H1 (cell line): Measurements from ENCODE around the gene TNIK. TPM values are rescaled to one million over a fixed set of nuclear protein-coding genes. Genes with fewer than 3 reads are reported as not detected.
A peak's percentile ranks its signal among the peaks of the same experiment; 100 is the strongest.

Source experiments
- CTCF ChIA-PET: fragments of 300-600 bp; sonication (Branson Sonifier 250); formaldehyde crosslinking; loops from one replicate; lab custom pipeline; 2021; ENCODE audit not compliant: partially characterized antibody; lab: Charles Lee
- POLR2A ChIA-PET: fragments of 300-600 bp; sonication (Branson Sonifier 250); formaldehyde crosslinking; loops from one replicate; lab custom pipeline; 2021; ENCODE audit warnings: inconsistent platforms; ENCODE audit not compliant: partially characterized antibody; lab: Charles Lee
- DNase-seq, 2 experiments: peaks; one replicate each; pipeline versions ENCODE4 v3.0.0 to v3.0.0-alpha.2; 2010 to 2022; ENCODE audit warnings: low spot score in 2 of 2, low read depth in 1 of 2, mixed read lengths in 1 of 2
- FAIRE-seq: peaks from 2 replicates; lab custom pipeline; 2011; peaks lifted over from hg19 to GRCh38; lab: Jason Lieb, UNC
- H2AFZ ChIP-seq: 2 replicates; pipeline ENCODE4 v1.8.1; 2012; ENCODE audit warnings: low read length, inconsistent platforms
- H2AK5ac ChIP-seq: 2 replicates; pipeline ENCODE4 v1.6.1; 2013; ENCODE audit warnings: low read depth, low read length
- H2BK120ac ChIP-seq: replicated peaks from 2 replicates; pipeline ENCODE3; 2013; ENCODE audit warnings: low read depth, low read length, inconsistent platforms
- H2BK12ac ChIP-seq: 2 replicates; pipeline ENCODE4 v1.6.1; 2013; ENCODE audit warnings: low read depth, low read length
- H2BK15ac ChIP-seq: 2 replicates; pipeline ENCODE4 v1.6.1; 2013; ENCODE audit warnings: low read length
- H2BK20ac ChIP-seq: 2 replicates; pipeline ENCODE4 v1.6.1; 2013; ENCODE audit warnings: low read length
- H2BK5ac ChIP-seq: 2 replicates; pipeline ENCODE4 v1.6.1; 2013; ENCODE audit warnings: low read depth, low read length
- H3K14ac ChIP-seq: 2 replicates; pipeline ENCODE4 v1.6.1; 2013; ENCODE audit warnings: inconsistent platforms; ENCODE audit not compliant: insufficient read length
- H3K18ac ChIP-seq: 2 replicates; pipeline ENCODE4 v1.6.1; 2013; ENCODE audit warnings: low read length; ENCODE audit errors: extremely low read depth
- H3K23ac ChIP-seq: 2 replicates; pipeline ENCODE4 v1.6.1; 2013; ENCODE audit warnings: inconsistent platforms; ENCODE audit not compliant: insufficient read length
- H3K23me2 ChIP-seq: 2 replicates; pipeline ENCODE4 v1.6.1; 2013; ENCODE audit warnings: low read depth, low read length
- H3K27ac ChIP-seq: 2 replicates; pipeline ENCODE4 v1.6.1; 2011; ENCODE audit warnings: low read depth, low read length, inconsistent platforms
- H3K27me3 ChIP-seq, 4 experiments: replicated peaks in 1 of 4; 1 replicate in 1 of 4; 2 replicates in 3 of 4; pipeline versions ENCODE4 v1.6.1 to v1.8.1; 2011 to 2013; ENCODE audit warnings: low read length in 3 of 4, mild to moderate bottlenecking in 3 of 4, inconsistent platforms in 2 of 4, mixed read lengths in 2 of 4, moderate library complexity in 1 of 4; ENCODE audit not compliant: control insufficient read depth in 3 of 4, insufficient read depth in 3 of 4; ENCODE audit errors: extremely low read depth in 1 of 4
- H3K36me3 ChIP-seq, 4 experiments: 2 replicates each; pipeline versions ENCODE4 v1.6.1 to v1.8.1; 2011 to 2013; ENCODE audit warnings: mild to moderate bottlenecking in 4 of 4, low read length in 3 of 4, moderate library complexity in 2 of 4, control low read depth in 1 of 4, inconsistent platforms in 1 of 4; ENCODE audit not compliant: insufficient read depth in 4 of 4, control insufficient read depth in 2 of 4
- H3K4ac ChIP-seq: replicated peaks from 2 replicates; pipeline ENCODE3; 2013; ENCODE audit warnings: low read length, low read depth, mixed read lengths, inconsistent platforms; ENCODE audit not compliant: insufficient read length
- H3K4me1 ChIP-seq, 4 experiments: replicated peaks in 1 of 4; 1 replicate in 1 of 4; 2 replicates in 3 of 4; pipeline versions ENCODE4 v1.6.1 to v1.8.1; 2011 to 2013; ENCODE audit warnings: low read length in 3 of 4, inconsistent platforms in 2 of 4, mixed read lengths in 1 of 4; ENCODE audit not compliant: insufficient read depth in 4 of 4, control insufficient read depth in 3 of 4
- H3K4me2 ChIP-seq, 2 experiments: 2 replicates each; pipeline versions ENCODE4 v1.6.1 to v1.8.1; 2011 to 2013; ENCODE audit warnings: low read depth in 2 of 2, low read length in 2 of 2, control low read depth in 1 of 2, inconsistent platforms in 1 of 2, mild to moderate bottlenecking in 1 of 2; ENCODE audit not compliant: insufficient read depth in 1 of 2
- H3K4me3 ChIP-seq, 4 experiments: fragments of 200-600, 300-600 bp in 1 of 4; sonication (generic), shearing (Covaris generic), sonication (Bioruptor Twin) in 1 of 4; 2 replicates each; pipeline versions ENCODE4 v1.5.1 to v1.8.1; 2011 to 2016; ENCODE audit warnings: low read length in 4 of 4, low read depth in 3 of 4, control low read depth in 2 of 4, inconsistent platforms in 2 of 4, mild to moderate bottlenecking in 2 of 4, mixed read lengths in 1 of 4, moderate library complexity in 1 of 4; ENCODE audit not compliant: insufficient read depth in 2 of 4; ENCODE audit errors: extremely low read depth in 1 of 4
- H3K56ac ChIP-seq: replicated peaks from 2 replicates; pipeline ENCODE3; 2013; ENCODE audit warnings: low read depth, mild to moderate bottlenecking, mixed read lengths, low read length, inconsistent platforms; ENCODE audit not compliant: insufficient read length
- H3K79me1 ChIP-seq: 2 replicates; pipeline ENCODE4 v1.6.1; 2013; ENCODE audit warnings: low read depth, low read length, control low read depth
- H3K79me2 ChIP-seq, 2 experiments: 2 replicates each; pipeline versions ENCODE4 v1.6.1 to v1.8.1; 2012 to 2013; ENCODE audit warnings: low read length in 2 of 2, mild to moderate bottlenecking in 2 of 2, inconsistent platforms in 1 of 2; ENCODE audit not compliant: insufficient read depth in 2 of 2, control insufficient read depth in 1 of 2
- H3K9ac ChIP-seq, 4 experiments: replicated peaks in 1 of 4; 1 replicate in 1 of 4; 2 replicates in 3 of 4; pipeline versions ENCODE4 v1.6.1 to v1.8.1; 2011 to 2013; ENCODE audit warnings: low read depth in 3 of 4, low read length in 3 of 4, control low read depth in 2 of 4, mild to moderate bottlenecking in 2 of 4, moderate library complexity in 2 of 4, inconsistent platforms in 1 of 4; ENCODE audit errors: extremely low read depth in 1 of 4
- H3K9me3 ChIP-seq, 2 experiments: 2 replicates each; pipeline versions ENCODE4 v1.6.1 to v1.8.1; 2012 to 2013; ENCODE audit warnings: mild to moderate bottlenecking in 2 of 2, moderate library complexity in 2 of 2, control low read depth in 1 of 2, inconsistent platforms in 1 of 2, low read depth in 1 of 2, low read length in 1 of 2, mixed read lengths in 1 of 2; ENCODE audit not compliant: insufficient read depth in 2 of 2
- H4K20me1 ChIP-seq, 2 experiments: replicated peaks in 1 of 2; 2 replicates each; pipeline versions ENCODE3 to v1.8.1; 2011 to 2013; ENCODE audit warnings: inconsistent platforms in 2 of 2, low read length in 2 of 2, mild to moderate bottlenecking in 1 of 2; ENCODE audit not compliant: insufficient read depth in 2 of 2, control insufficient read depth in 1 of 2
- H4K5ac ChIP-seq: 2 replicates; pipeline ENCODE4 v1.6.1; 2013; ENCODE audit warnings: low read length, low read depth, mixed read lengths, inconsistent platforms; ENCODE audit not compliant: insufficient read length
- H4K8ac ChIP-seq: 2 replicates; pipeline ENCODE4 v1.8.0; 2013; ENCODE audit warnings: mild to moderate bottlenecking, moderate library complexity, low read length, inconsistent platforms; ENCODE audit not compliant: insufficient read depth; ENCODE audit errors: extremely low read depth
- H4K91ac ChIP-seq: replicated peaks from 2 replicates; pipeline ENCODE3; 2013; ENCODE audit warnings: low read length, mixed read lengths, inconsistent platforms; ENCODE audit not compliant: insufficient read length
- ATF2 ChIP-seq: IDR thresholded peaks from 2 replicates; pipeline ENCODE4 v1.6.1; 2012; ENCODE audit warnings: low read length, inconsistent platforms
- E2F6 ChIP-seq: IDR thresholded peaks from 2 replicates; pipeline ENCODE4 v1.6.1; 2012; ENCODE audit warnings: inconsistent platforms
- FOSL1 ChIP-seq: IDR thresholded peaks from 2 replicates; pipeline ENCODE4 v1.6.1; 2011; ENCODE audit warnings: mild to moderate bottlenecking, low read depth, low read length, moderate library complexity; ENCODE audit not compliant: insufficient read depth
- KDM4A ChIP-seq: IDR thresholded peaks from one replicate; pipeline ENCODE4 v1.7.1; 2012; ENCODE audit warnings: low read depth, mild to moderate bottlenecking, moderate library complexity, low read length, inconsistent platforms; ENCODE audit not compliant: severe bottlenecking
- RAD21 ChIP-seq, 2 experiments: IDR thresholded peaks in 1 of 2; conservative IDR thresholded peaks in 1 of 2; 2 replicates each; pipeline ENCODE4 v1.6.1; 2011; ENCODE audit warnings: low read depth in 2 of 2, low read length in 2 of 2, improper control_type of control experiment in 1 of 2, inconsistent platforms in 1 of 2, mild to moderate bottlenecking in 1 of 2, moderate library complexity in 1 of 2
- TAF1 ChIP-seq: IDR thresholded peaks from 2 replicates; pipeline ENCODE4 v1.6.1; 2011; ENCODE audit warnings: mild to moderate bottlenecking, low read depth, low read length
- TBP ChIP-seq: IDR thresholded peaks from 2 replicates; pipeline ENCODE4 v1.6.1; 2011; ENCODE audit warnings: low read depth, low read length, improper control_type of control experiment
- WGBS, 2 experiments: shearing (Covaris generic) in 1 of 2; methylation state at CpG; one replicate each; pipeline versions ENCODE4 v1.1.6 to v1.1.7; 2013 to 2015; ENCODE audit warnings: low lambda C conversion rate in 2 of 2, mixed read lengths in 2 of 2, inconsistent platforms in 1 of 2, low coverage in 1 of 2, missing lambda C conversion rate in 1 of 2; ENCODE audit not compliant: insufficient replicate concordance in 2 of 2, insufficient coverage in 1 of 2, insufficient read length in 1 of 2; ENCODE audit errors: extremely low coverage in 1 of 2, missing lambda C conversion rate in 1 of 2; 5-methylcytosine and 5-hydroxymethylcytosine counted together
- polyA plus RNA-seq, 7 experiments: library from polyadenylated mRNA; depleted of rRNA in 3 of 7; stranded (reverse) in 5 of 7; unstranded in 2 of 7; fragments of >200 nt in 5 of 7; fragments of 200-250 nt in 2 of 7; gene quantifications; 1 replicate in 5 of 7; 2 replicates in 1 of 7; 4 replicates in 1 of 7; pipeline versions ENCODE4 v1.2.1 to v1.2.3, GENCODE V29; 2011 to 2013; ENCODE audit warnings: missing spikeins in 2 of 7, mixed read lengths in 2 of 7
- total RNA-seq: library from RNA; stranded (reverse); fragmentation: NEBNext Ultra II Directional; extraction: Animal tissue kit (Norgen Biotek cat#: 25700); gene quantifications from 2 replicates; pipeline ENCODE4 v1.2.1, GENCODE V29; 2021

The TNIK gene
- total and polyA plus RNA-seq, 2 of the 8 experiments (the other 6 are each of a cell fraction or from before 2014, with no cell fraction given), result 7.4 to 42.0 TPM

GRCh38 chr3:171460725-171461524 lies 720 bp upstream of the TNIK start:
- Histone ChIP-seq H2AK5ac (no peak overlapping the region), H3K14ac (no peak overlapping the region), H3K27me3 (peaks cover 0 to 12% (median 6%) of the 10 kb centered on the region in 4 experiments; a peak in 4 of 7 replicates), H3K9ac (peak overlapping the region; percentile 70 to 83 (median 72)), H2BK15ac (no peak overlapping the region; the same call in 1 of the 2 replicates), H2AFZ (peak overlapping the region; percentile 61), H3K23me2 (peaks cover 22% of the 10 kb centered on the region), H3K79me1 (no peaks in the 10 kb centered on the region), H3K4me3 (peak overlapping the region; percentile 64 to 85 (median 80)), H3K56ac (no peak overlapping the region), H3K9me3 (no peaks in the 10 kb centered on the region), H4K8ac (0 out of 2 replicates have a peak overlapping the region, but pooled peaks have one; percentile 59), H2BK5ac (peak overlapping the region; percentile 5; the same call in 1 of the 2 replicates), H3K4me1 (peaks cover 8 to 21% (median 15%) of the 10 kb centered on the region in 4 experiments; a peak in 6 of 7 replicates), H4K20me1 (no peaks in the 10 kb centered on the region), H2BK20ac (no peak overlapping the region), H4K91ac (no peak overlapping the region), H2BK120ac (peak overlapping the region; percentile 5), H3K18ac (peak overlapping the region; percentile 42; the same call in 1 of the 2 replicates), H4K5ac (no peak overlapping the region), H3K27ac (peak overlapping the region; percentile 13; the same call in 1 of the 2 replicates), H2BK12ac (peak overlapping the region; percentile 64; the same call in 1 of the 2 replicates), H3K4me2 (peak overlapping the region; percentile 86 to 91), H3K36me3 (no peaks in the 10 kb centered on the region), H3K79me2 (peaks cover 0 to 30% of the 10 kb centered on the region in 2 experiments; a peak in 3 of 4 replicates), H3K23ac (no peak overlapping the region), H3K4ac (no peak overlapping the region)
- CTCF ChIA-PET, result interaction anchor here (0.6 to 2.7 kb wide), 11 partner anchors 9 to 411 kb away, joined by 3 to 8 read pairs (median 3); no protein-coding TSS in a partner anchor
- FAIRE-seq (no peak), DNase-seq (peak in 1 of 2 experiments; percentile 75)
- 2% methylated on average over 50 of the region's 51 CpGs; no CpG with 5 or more reads in 1 of the 2 experiments for WGBS, 2 experiments
- POLR2A ChIA-PET, result interaction anchor here (1.0 to 2.5 kb wide), 9 partner anchors 20 to 304 kb away, joined by 3 to 9 read pairs (median 4); no protein-coding TSS in a partner anchor
- TF ChIP-seq ATF2 (no peak), KDM4A (peak; percentile 89), TAF1 (peak; percentile 14; the same call in 1 of the 2 replicates), E2F6 (no peak; the same call in 1 of the 2 replicates), FOSL1 (no peak), RAD21 (IDR thresholded peaks at IDR 0.05 in 1 of 2, conservative IDR thresholded peaks at IDR 0.05 in 1 of 2; ENCODE audit: low read depth in 2 of 2, low read length in 2 of 2) (peak in 1 of 2 experiments; percentile 9; a peak in 1 of 4 replicates), TBP (peak; percentile 32; the same call in 1 of the 2 replicates)
